HepG2 (cell line): ENCODE data around the gene PPP2R2C. TPM values are rescaled to one million over a fixed set of nuclear protein-coding genes. Genes with fewer than 3 reads are reported as not detected.

Experiments used
- ATAC-seq: fragments of 200-7000 bp; cut with Tn5 transposase; 3 replicates; pipeline ENCODE4 v1.9.1; 2020; ENCODE audit warnings: mild to moderate bottlenecking, moderate library complexity
- BruUV-seq: library from RNA; stranded (reverse); fragments of 400-500 nt; replicated peaks from 2 replicates; lab custom pipeline; 2021; lab: Mats Ljungman, UMichigan
- CTCF ChIA-PET: fragments of 300-600 bp; formaldehyde crosslinking; extraction: SDS; loops from one replicate; lab custom pipeline; 2021; ENCODE audit warnings: low total read pairs, inconsistent platforms, low intra/inter-chr PET ratio; lab: Yijun Ruan, JAX
- POLR2A ChIA-PET: fragments of 350-600 bp; sonication (Branson Sonifier 250); formaldehyde crosslinking; loops from one replicate; lab custom pipeline; 2020; ENCODE audit warnings: antibody characterized with exemption, inconsistent platforms; lab: Yijun Ruan, JAX
- DNase-seq: peaks from one replicate; pipeline ENCODE4 v3.0.0-alpha.2; 2015; ENCODE audit warnings: low spot score
- FAIRE-seq: peaks from 3 replicates; lab custom pipeline; 2011; peaks lifted over from hg19 to GRCh38; lab: Jason Lieb, UNC
- H2AFZ ChIP-seq: one replicate; pipeline ENCODE4 v1.6.1; 2011; ENCODE audit warnings: low read length, inconsistent platforms
- H3K27ac ChIP-seq: fragments of 300-600 bp; 3 replicates; pipeline ENCODE4 v1.8.0; 2011; ENCODE audit warnings: mixed run types, mild to moderate bottlenecking, mixed read lengths, low read length, inconsistent platforms; ENCODE audit not compliant: insufficient read depth; ENCODE audit errors: extremely low read length
- H3K27me3 ChIP-seq, 2 experiments: fragments of 200-600 bp in 1 of 2; 2 replicates in 1 of 2; 3 replicates in 1 of 2; pipeline versions ENCODE4 v1.6.0 to v1.8.0; 2011; ENCODE audit warnings: low read length in 2 of 2, mild to moderate bottlenecking in 2 of 2, moderate library complexity in 2 of 2, inconsistent platforms in 1 of 2; ENCODE audit not compliant: insufficient read depth in 2 of 2, control insufficient read depth in 1 of 2
- H3K36me3 ChIP-seq, 2 experiments: fragments of 200-600 bp in 1 of 2; replicated peaks in 1 of 2; 2 replicates in 1 of 2; 3 replicates in 1 of 2; pipeline versions ENCODE4 v1.5.1 to v1.8.0; 2011; ENCODE audit warnings: low read length in 2 of 2, inconsistent platforms in 1 of 2; ENCODE audit not compliant: insufficient read depth in 2 of 2, control insufficient read depth in 1 of 2
- H3K4me1 ChIP-seq: 2 replicates; pipeline ENCODE4 v1.5.1; 2012; ENCODE audit warnings: low read length, inconsistent platforms; ENCODE audit not compliant: insufficient read depth
- H3K4me2 ChIP-seq: 2 replicates; pipeline ENCODE4 v1.6.0; 2011; ENCODE audit warnings: low read depth, low read length, inconsistent platforms
- H3K4me3 ChIP-seq, 3 experiments: fragments of 200-600 bp in 1 of 3; sonication (generic), shearing (Covaris generic) in 1 of 3; replicated peaks in 1 of 3; 2 replicates each; pipeline ENCODE4 v1.5.1; 2011 to 2016; ENCODE audit warnings: low read length in 3 of 3, inconsistent platforms in 2 of 3, low read depth in 2 of 3, mild to moderate bottlenecking in 2 of 3, control low read depth in 1 of 3, mixed read lengths in 1 of 3; ENCODE audit not compliant: insufficient read depth in 1 of 3
- H3K79me2 ChIP-seq: one replicate; pipeline ENCODE4 v1.6.1; 2011; ENCODE audit warnings: low read length, inconsistent platforms; ENCODE audit not compliant: insufficient read depth
- H3K9ac ChIP-seq: 2 replicates; pipeline ENCODE4 v1.6.0; 2011; ENCODE audit warnings: mild to moderate bottlenecking, low read depth, low read length, inconsistent platforms; ENCODE audit not compliant: insufficient read depth
- H3K9me3 ChIP-seq: 2 replicates; pipeline ENCODE4 v1.5.1; 2012; ENCODE audit warnings: mild to moderate bottlenecking, low read length
- H4K20me1 ChIP-seq: 2 replicates; pipeline ENCODE4 v1.6.0; 2011; ENCODE audit warnings: inconsistent platforms, mild to moderate bottlenecking, low read length, moderate library complexity; ENCODE audit not compliant: insufficient read depth
- CERS6 ChIP-seq: sonication (generic); formaldehyde crosslinking; IDR thresholded peaks from 2 replicates; pipeline ENCODE4 v1.5.0; 2020; ENCODE audit warnings: missing genetic modification reagents
- FIP1L1 ChIP-seq: fragments of 200-400 bp; formaldehyde crosslinking; IDR thresholded peaks from 2 replicates; pipeline ENCODE4 v1.6.1; 2018; ENCODE audit warnings: low read depth, mild to moderate bottlenecking, low read length, moderate library complexity, borderline replicate concordance; ENCODE audit not compliant: insufficient read depth
- MAFF ChIP-seq: IDR thresholded peaks from 2 replicates; pipeline ENCODE4 v1.6.1; 2011; ENCODE audit warnings: low read depth, low read length, improper control_type of control experiment
- MED13 ChIP-seq: sonication (generic); formaldehyde crosslinking; IDR thresholded peaks from 2 replicates; pipeline ENCODE4 v1.5.0; 2020; ENCODE audit warnings: missing genetic modification reagents
- NAIF1 ChIP-seq: sonication (generic); formaldehyde crosslinking; IDR thresholded peaks from 2 replicates; pipeline ENCODE4 v1.5.0; 2020; ENCODE audit warnings: mild to moderate bottlenecking, missing genetic modification reagents, borderline replicate concordance
- ONECUT2 ChIP-seq: sonication (generic); formaldehyde crosslinking; IDR thresholded peaks from 2 replicates; pipeline ENCODE4 v1.4.0; 2020; ENCODE audit warnings: missing genetic modification reagents
- RAD21 ChIP-seq: fragments of 450-650 bp; formaldehyde crosslinking; IDR thresholded peaks from 2 replicates; pipeline ENCODE4 v1.5.0; 2020; ENCODE audit warnings: mild to moderate bottlenecking
- RFX1 ChIP-seq: fragments of 450-650 bp; IDR thresholded peaks from 2 replicates; pipeline ENCODE4 v1.6.1; 2017
- SMC3 ChIP-seq: IDR thresholded peaks from 2 replicates; pipeline ENCODE4 v1.6.1; 2011; ENCODE audit warnings: low read length, improper control_type of control experiment
- STAG1 ChIP-seq: sonication (generic); formaldehyde crosslinking; IDR thresholded peaks from 2 replicates; pipeline ENCODE4 v1.4.0; 2020; ENCODE audit warnings: missing genetic modification reagents
- ZC3H4 ChIP-seq: sonication (generic); formaldehyde crosslinking; IDR thresholded peaks from 2 replicates; pipeline ENCODE4 v1.4.0; 2020; ENCODE audit warnings: missing genetic modification reagents, borderline replicate concordance
- ZFP37 ChIP-seq: sonication (generic); formaldehyde crosslinking; IDR thresholded peaks from 2 replicates; pipeline ENCODE4 v1.4.0; 2020; ENCODE audit warnings: missing genetic modification reagents, borderline replicate concordance
- ZNF256 ChIP-seq: sonication (generic); formaldehyde crosslinking; conservative IDR thresholded peaks from 2 replicates; pipeline ENCODE4 v1.4.0; 2020; ENCODE audit warnings: missing genetic modification reagents
- ZNF317 ChIP-seq: sonication (generic); formaldehyde crosslinking; IDR thresholded peaks from 2 replicates; pipeline ENCODE4 v1.5.0; 2020; ENCODE audit warnings: mild to moderate bottlenecking, missing genetic modification reagents
- ZNF333 ChIP-seq: sonication (generic); formaldehyde crosslinking; IDR thresholded peaks from 2 replicates; pipeline ENCODE4 v1.4.0; 2020; ENCODE audit warnings: mild to moderate bottlenecking, missing genetic modification reagents, borderline replicate concordance
- ZNF607 ChIP-seq: sonication (generic); formaldehyde crosslinking; IDR thresholded peaks from 2 replicates; pipeline ENCODE4 v1.5.1; 2020; ENCODE audit warnings: missing genetic modification reagents, mild to moderate bottlenecking, borderline replicate concordance
- ZNF83 ChIP-seq: sonication (generic); formaldehyde crosslinking; IDR thresholded peaks from 2 replicates; pipeline ENCODE4 v1.4.0; 2020; ENCODE audit warnings: missing genetic modification reagents, mild to moderate bottlenecking, borderline replicate concordance
- ZSCAN20 ChIP-seq: sonication (generic); formaldehyde crosslinking; IDR thresholded peaks from 2 replicates; pipeline ENCODE4 v1.4.0; 2020; ENCODE audit warnings: missing genetic modification reagents, mild to moderate bottlenecking, borderline replicate concordance
- WGBS: methylation state at CpG from one replicate; pipeline ENCODE4 v1.1.6; 2017; ENCODE audit warnings: low lambda C conversion rate; 5-methylcytosine and 5-hydroxymethylcytosine counted together
- in situ Hi-C: cut with HindIII; loops from 2 replicates; pipeline ENCODE4 v1.10.0; 2017; ENCODE audit warnings: low pct_unique_long_range_greater_than_20kb; ENCODE audit not compliant: extremely low pct_ligation_motif_present
- intact Hi-C: fragments of 100-400 bp; cut with micrococcal nuclease; formaldehyde crosslinking; loops from one replicate; pipeline ENCODE4 v1.10.0; 2022; ENCODE audit not compliant: unreplicated experiment
- polyA plus RNA-seq, 8 experiments: library from polyadenylated mRNA; depleted of rRNA in 3 of 8; stranded (reverse) in 7 of 8; unstranded in 1 of 8; fragments of >200 nt; fragmentation: Illumina TruSeq in 4 of 8; extraction: Trizol in 4 of 8; gene quantifications; 2 replicates each; pipeline versions ENCODE4 v1.2.1 to v1.2.3, GENCODE V29; 2011 to 2016; ENCODE audit warnings: low read depth in 4 of 8, missing spikeins in 1 of 8, mixed read lengths in 1 of 8; ENCODE audit not compliant: insufficient read depth in 1 of 8
- total RNA-seq, 5 experiments: library from RNA; depleted of rRNA; stranded (reverse); fragments of >200 nt; fragmentation: Illumina TruSeq; extraction: Trizol; gene quantifications; 2 replicates each; pipeline ENCODE4 v1.2.3, GENCODE V29; 2016; ENCODE audit warnings: low read depth in 1 of 5
- TF ChIP-seq, protein P1 (sequence below): sonication (generic); formaldehyde crosslinking; IDR thresholded peaks from 2 replicates; pipeline ENCODE4 v1.5.0; 2020; ENCODE audit warnings: missing genetic modification reagents
- TF ChIP-seq, protein P2 (sequence below): sonication (generic); formaldehyde crosslinking; IDR thresholded peaks from 2 replicates; pipeline ENCODE4 v1.5.0; 2020; ENCODE audit warnings: mild to moderate bottlenecking, missing genetic modification reagents, moderate library complexity
- TF ChIP-seq, protein P3 (sequence below): sonication (generic); formaldehyde crosslinking; conservative IDR thresholded peaks from 2 replicates; pipeline ENCODE4 v1.8.0; 2022; ENCODE audit warnings: missing genetic modification reagents

PPP2R2C gene
- total and polyA plus RNA-seq, 2 of the 13 experiments (the other 11 are each of a cell fraction or from before 2014, with no cell fraction given) = 0.60 to 8.6 TPM

DNA sequence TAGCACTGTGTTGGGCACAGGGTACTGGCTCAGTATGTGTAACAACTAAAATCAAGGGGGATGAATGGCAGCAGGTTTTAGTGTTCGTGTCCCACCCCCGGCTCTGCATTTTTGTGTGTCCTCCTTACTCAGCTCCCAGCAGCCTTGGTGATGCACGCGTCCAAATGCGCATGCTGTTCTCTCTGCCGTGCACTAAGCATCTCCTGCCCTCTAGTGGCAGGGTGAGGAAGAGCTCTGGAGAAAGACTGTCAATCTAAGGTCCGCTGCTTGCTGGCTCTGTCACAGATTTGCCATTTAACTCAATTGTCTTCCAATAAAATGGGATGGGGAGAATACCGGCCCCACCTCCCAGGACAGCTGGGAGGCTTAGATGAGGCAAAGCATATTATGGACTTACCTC lies 141.4 kb downstream of the PPP2R2C start:
- in situ Hi-C loops = loop anchor here (10.0 kb wide), 1 partner anchor 214 kb away; no protein-coding TSS in a partner anchor
- H4K20me1 ChIP-seq = no peaks in the 10 kb centered on the region
- H3K9me3 ChIP-seq = no peaks in the 10 kb centered on the region
- intact Hi-C loops = no loop called here
- H3K27me3 ChIP-seq = peaks cover 0 to 18% of the 10 kb centered on the region in 2 experiments
- H3K9ac ChIP-seq = no peak overlapping the region
- no peaks in the 10 kb centered on the region for H3K79me2 ChIP-seq
- H3K4me2 ChIP-seq = no peak overlapping the region
- H2AFZ ChIP-seq = no peak overlapping the region
- FAIRE-seq (peak; percentile 63), ATAC-seq (peak; percentile 43), DNase-seq (peak; percentile 66)
- POLR2A ChIA-PET = interaction anchor here (1.0 to 1.5 kb wide), 3 partner anchors 11 to 244 kb away, joined by 3 to 4 read pairs (median 3); partner anchors contain the start of genes MAN2B2 and WFS1
- peaks cover 43% of the 10 kb centered on the region for H3K4me1 ChIP-seq
- 25% methylated on average over 8 of the region's 8 CpGs for WGBS
- BruUV-seq = no TSS peak
- CTCF ChIA-PET = interaction anchor here (0.6 to 7.9 kb wide), 5 partner anchors 13 to 80 kb away, joined by 3 to 66 read pairs (median 4); no protein-coding TSS in a partner anchor
- no peak overlapping the region for H3K4me3 ChIP-seq
- no peak overlapping the region for H3K27ac ChIP-seq
- H3K36me3 ChIP-seq = no peaks in the 10 kb centered on the region
- TF ChIP-seq ZNF83 (CRISPR knock-in tag) (no peak), MED13 (CRISPR knock-in tag) (no peak), ZNF256 (CRISPR knock-in tag) (no peak), ZC3H4 (CRISPR knock-in tag) (no peak), RAD21 (peak; percentile 68), ZNF333 (CRISPR knock-in tag) (no peak), ONECUT2 (CRISPR knock-in tag) (no peak), STAG1 (CRISPR knock-in tag) (peak; percentile 91), NAIF1 (no peak), CERS6 (CRISPR knock-in tag) (no peak), ZSCAN20 (CRISPR knock-in tag) (no peak), RFX1 (no peak), SMC3 (peak; percentile 47; the same call in 1 of the 2 replicates), MAFF (no peak), ZNF607 (CRISPR knock-in tag) (no peak), ZNF317 (CRISPR knock-in tag) (no peak), FIP1L1 (no peak), ZFP37 (CRISPR knock-in tag) (no peak)
- TF ChIP-seq, protein P1, sequence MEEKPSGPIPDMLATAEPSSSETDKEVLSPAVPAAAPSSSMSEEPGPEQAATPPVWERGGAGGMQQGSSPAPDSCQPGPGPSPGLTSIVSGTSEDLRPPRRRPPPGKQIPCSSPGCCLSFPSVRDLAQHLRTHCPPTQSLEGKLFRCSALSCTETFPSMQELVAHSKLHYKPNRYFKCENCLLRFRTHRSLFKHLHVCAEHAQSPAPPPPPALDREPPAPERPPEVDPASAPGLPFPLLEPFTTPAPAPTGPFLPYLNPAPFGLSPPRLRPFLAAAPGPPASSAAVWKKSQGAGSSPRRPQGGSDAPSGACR (CRISPR knock-in tag) = no peak
- TF ChIP-seq, protein P2, sequence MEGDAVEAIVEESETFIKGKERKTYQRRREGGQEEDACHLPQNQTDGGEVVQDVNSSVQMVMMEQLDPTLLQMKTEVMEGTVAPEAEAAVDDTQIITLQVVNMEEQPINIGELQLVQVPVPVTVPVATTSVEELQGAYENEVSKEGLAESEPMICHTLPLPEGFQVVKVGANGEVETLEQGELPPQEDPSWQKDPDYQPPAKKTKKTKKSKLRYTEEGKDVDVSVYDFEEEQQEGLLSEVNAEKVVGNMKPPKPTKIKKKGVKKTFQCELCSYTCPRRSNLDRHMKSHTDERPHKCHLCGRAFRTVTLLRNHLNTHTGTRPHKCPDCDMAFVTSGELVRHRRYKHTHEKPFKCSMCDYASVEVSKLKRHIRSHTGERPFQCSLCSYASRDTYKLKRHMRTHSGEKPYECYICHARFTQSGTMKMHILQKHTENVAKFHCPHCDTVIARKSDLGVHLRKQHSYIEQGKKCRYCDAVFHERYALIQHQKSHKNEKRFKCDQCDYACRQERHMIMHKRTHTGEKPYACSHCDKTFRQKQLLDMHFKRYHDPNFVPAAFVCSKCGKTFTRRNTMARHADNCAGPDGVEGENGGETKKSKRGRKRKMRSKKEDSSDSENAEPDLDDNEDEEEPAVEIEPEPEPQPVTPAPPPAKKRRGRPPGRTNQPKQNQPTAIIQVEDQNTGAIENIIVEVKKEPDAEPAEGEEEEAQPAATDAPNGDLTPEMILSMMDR (CRISPR knock-in tag) = peak; percentile 84
- TF ChIP-seq, protein P3, sequence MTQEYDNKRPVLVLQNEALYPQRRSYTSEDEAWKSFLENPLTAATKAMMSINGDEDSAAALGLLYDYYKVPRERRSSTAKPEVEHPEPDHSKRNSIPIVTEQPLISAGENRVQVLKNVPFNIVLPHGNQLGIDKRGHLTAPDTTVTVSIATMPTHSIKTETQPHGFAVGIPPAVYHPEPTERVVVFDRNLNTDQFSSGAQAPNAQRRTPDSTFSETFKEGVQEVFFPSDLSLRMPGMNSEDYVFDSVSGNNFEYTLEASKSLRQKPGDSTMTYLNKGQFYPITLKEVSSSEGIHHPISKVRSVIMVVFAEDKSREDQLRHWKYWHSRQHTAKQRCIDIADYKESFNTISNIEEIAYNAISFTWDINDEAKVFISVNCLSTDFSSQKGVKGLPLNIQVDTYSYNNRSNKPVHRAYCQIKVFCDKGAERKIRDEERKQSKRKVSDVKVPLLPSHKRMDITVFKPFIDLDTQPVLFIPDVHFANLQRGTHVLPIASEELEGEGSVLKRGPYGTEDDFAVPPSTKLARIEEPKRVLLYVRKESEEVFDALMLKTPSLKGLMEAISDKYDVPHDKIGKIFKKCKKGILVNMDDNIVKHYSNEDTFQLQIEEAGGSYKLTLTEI (CRISPR knock-in tag) = no peak
